Measurements from ENCODE around the gene CDKL1.

CDKL1 gene

DNA sequence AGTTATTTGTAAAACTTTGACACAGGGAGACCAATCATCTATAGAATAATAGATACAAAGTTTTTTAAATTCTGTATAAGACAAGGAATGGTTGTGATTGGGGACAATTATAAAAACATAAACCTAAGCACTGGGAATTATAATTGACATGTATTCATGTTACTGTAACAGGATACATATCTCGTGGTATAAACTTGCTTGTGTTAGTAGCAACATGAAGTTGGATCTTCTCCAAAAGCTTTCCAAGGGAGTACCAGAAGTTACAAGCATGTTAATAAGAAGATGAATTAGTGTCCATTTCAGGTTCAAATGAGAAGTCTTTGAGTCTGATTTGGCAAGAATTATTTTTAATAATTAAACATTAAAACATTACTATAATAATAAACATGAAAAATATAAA is 42.2 kb downstream of the CDKL1 start:
- no peak for DNase-seq

DNA sequence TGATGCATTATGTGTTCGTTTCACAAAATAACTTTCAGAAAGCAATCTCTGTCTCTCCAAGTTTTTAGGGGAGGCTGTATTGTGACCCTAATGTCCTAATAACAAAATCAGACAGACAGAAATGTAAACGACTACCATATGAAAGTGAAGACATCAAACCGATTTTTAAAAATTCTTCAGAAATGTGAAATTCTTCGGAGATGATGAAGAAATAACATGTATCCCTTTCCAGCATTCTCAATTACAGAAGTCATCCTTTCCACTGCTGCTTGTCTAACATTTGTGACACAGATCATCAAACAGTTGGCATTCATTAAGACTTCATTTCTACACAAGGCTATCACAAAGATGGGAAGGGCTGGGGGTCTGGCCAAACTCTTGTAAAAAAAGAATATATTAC is 43.6 kb downstream of the CDKL1 start:
- DNase-seq: no peak

DNA sequence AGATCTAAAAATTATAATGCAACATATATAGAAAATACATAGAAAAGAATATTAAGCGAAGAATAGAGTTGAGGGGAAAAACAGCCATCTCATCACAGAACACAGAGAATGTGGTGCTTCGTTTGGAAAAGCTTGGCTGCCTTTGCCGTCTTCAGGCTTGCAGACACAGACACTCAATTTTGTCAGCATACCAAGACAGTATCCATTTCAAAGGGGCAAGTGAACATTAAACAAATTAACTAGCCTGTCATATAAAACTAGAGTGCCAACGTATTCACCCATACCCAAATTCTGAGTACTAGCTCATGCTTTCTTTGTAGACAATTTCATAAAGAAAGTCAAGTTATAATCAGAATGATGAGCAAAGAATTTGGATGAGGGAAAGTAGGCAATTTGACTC is 44.1 kb downstream of the CDKL1 start:
- no peak for DNase-seq

DNA sequence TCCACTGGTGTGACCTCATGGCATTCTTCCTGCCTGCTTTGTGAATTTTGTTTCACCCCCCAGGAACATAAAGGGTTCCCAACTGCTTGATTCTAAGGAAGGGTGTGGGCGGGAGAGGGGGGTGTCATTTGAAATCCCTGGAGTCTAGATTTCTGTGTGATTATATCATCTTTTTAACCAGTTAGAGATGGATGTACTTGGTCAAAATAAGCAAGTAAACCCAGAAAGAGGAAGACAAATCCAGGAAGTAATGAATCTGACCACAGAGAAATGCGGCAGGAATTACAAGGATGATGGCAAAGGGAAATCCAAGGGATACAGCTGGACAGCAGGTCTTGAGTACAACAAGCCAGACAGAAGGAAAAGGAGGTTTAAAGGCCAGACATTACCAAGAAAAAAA is 45.7 kb downstream of the CDKL1 start:
- DNase-seq: no peak

DNA sequence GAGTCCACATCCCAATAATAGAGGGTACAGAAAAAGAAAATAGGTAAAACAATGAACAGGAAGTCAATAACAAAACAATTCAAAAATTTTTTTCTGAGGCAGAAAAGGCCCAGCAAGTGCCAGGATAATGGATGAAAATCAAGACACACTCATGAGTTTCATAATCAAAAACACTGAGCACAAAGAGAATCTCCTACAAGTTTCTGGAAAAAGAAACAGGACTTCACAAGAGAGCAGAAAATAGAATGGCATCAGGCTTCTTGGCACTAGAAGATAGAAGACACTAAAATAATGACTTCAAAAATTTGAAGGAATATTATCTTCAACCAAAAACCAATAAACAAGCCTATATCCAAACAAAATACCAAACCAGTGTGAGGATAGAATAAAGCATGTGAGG is 47.7 kb downstream of the CDKL1 start:
- DNase-seq: no peak

DNA sequence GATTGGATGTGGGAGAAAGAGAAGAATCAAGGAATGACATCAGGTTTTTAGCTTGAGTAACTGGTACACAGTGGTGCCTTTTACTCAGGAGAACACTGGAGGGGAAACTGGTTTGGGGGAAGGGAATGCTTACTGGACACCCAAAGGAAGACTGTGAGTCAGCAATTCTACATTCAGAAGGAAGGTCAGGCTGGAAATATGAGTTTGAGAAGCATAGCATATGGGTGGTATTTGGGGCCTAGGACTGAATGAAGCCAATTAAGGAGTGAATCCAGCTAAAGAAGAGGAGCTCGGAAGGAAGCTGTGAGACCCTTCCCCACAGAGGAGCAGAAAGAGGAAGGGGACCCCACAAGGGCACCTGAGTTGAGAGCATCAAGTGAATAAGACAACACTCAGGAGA is 49.2 kb downstream of the CDKL1 start:
- no peak for DNase-seq

DNA sequence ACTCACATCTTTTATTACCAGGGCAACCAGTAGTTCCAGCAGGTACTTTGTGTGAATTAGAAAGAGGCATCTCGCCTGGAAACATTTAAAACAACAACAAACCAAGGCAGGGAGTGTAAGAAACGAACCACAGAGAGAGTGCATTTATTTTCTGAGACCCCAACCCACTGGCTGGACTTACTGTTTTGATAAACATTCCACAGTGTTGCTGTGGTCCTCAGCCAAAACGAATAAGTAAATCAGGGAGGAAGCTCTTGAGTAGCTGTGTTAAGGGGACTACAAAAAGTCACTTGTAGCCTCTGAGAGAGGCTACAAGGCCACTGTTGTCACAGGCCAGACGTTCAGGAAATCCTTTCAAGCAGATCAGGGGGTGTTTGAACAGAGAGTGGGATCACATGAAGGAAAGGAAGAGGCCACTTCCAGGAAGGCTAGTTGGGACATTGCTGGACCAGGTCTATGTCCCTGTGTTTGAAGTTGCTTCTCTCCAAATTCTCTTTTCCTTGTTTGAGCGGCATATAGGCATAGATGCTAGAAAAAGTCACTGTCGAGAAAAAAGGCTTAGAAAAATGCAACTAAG is 50.7 kb downstream of the CDKL1 start:
- no peak for DNase-seq

DNA sequence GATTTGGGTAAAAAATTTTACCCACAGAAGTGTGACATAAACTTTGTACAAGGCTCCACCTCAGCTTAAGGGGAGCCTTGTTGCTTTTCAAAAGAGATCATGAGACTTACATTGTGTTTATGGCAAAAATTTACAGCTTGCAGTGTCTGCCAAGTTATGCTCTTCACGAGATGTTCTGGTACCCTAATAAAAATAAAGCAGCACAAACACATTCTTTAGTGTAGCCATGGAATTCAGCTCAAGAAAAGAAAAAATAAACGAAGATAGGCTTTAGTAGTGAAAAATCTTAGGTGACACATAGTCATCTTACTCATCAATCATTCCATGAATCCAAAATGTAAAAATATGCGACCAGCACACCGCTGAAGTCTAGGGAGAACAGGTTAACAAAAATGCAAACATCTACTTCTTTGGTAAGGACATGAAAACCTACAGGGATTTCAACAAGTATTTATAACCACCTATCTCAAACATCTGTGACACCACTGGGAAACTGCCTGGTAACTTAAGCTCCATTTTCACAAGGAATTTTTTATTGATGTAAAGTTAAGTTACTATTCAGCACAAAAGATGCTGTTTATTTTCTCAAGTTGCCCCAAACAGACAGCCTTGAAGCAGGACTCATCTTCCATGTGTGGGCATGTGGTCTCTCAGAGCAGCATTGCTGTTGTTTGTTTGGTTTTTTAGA is 51.7 kb downstream of the CDKL1 start:
- no peak for DNase-seq

DNA sequence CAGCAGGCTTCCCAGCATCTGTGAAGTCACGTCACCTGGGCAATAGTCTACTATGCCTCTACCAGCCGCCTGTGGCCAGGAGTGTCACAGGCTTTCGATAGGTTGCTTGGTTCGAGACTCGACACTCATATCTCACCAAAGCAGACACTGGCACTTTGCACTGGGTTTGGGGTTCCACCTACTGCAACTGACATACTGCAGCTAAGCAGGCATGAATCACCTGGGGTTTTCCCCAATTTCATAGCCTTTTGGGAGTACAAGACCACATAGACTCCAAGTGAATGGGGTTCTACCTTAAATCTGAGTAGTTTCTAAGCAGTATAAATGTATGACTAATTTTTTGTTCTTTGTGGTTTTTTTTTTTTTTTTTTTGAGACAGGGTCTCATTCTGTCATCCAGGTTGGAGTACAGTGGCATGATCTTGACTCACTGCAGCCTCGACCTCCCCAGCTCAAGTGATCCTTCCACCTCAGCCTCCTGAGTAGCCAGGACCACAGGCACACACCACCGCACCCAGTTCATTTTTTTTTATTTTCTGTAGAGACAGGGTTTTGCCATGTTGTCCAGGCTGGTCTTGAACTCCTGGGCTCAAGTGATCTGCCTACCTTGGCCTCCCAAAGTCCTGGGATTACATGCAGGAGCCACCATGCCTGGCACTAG is 52.4 kb downstream of the CDKL1 start:
- DNase-seq: no peak

DNA sequence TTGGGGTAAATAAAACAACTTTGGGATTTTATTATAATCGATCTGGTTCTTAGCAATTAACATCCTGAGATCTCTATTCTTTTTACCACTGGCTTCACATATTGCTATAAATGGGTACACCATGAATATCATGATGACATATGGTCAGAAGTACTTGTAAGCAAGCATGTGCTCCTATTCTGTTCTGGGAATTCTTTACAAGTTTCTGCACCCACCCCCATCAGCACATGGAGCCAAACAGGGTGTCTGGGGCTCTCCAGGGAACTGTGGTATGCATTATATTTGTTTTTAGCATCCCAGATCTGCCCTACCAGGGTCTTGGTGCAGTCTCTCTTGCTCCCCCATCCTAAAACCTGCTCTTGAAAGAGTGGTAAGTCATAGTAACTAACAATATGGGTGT is 53.2 kb downstream of the CDKL1 start:
- DNase-seq: no peak

DNA sequence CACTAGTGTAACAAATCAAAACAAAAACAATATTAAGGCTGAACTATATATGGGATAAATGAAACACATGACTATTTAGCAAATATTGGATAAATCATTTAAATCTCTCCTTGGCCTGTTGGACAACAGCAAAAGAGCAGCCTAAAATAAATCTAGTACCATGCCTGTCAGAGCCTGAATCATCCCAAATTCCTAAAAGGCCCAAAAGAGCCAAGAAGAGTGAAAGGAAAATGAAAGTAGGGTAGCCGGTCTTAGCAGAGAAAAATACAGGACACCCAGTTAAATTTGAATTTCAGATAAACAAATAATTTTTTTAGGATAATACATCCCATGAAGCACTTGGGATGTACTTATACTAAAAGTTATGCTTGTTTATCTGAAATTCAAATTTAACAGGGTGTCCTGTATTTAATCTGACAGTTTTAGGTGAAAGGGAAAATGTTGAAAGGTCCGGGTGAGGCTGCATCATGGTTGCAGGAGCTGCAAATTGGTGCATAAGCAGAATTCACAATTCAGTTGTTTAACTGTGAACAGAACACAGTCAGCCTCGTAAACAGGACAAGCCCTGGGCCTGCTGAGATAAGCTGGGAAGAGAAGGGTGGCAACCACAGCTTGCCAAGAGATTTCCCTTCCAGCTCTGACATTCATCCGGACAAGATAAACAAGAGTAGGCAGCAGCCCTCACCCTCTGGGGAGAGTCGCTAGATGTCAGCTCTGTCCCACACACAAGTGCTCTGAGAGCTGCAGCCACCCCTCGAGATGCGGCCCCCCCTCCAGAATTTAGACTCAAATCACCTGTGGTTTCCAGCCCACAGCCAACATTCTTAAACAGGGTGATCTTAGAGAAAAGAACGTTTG is 54.2 kb downstream of the CDKL1 start:
- peak; percentile 70 for DNase-seq

DNA sequence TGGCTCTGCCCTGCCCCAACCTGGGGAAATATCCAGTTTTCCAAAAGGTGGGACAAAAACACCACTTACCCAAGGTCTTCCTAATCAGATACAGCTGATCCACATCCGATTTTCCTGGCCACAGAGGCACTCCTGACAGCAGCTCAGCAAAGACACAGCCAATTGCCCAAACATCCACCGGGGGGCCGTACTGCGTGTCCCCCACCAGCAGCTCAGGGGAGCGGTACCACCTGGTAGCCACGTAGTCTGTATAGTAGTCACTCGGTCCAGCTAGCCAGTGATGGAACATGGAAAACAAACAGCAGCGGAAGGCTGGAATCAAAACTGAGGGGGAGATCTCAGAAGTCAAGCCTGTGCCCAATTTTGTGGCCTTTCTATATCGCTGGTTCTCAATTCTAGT is 55.7 kb downstream of the CDKL1 start:
- DNase-seq: no peak

DNA sequence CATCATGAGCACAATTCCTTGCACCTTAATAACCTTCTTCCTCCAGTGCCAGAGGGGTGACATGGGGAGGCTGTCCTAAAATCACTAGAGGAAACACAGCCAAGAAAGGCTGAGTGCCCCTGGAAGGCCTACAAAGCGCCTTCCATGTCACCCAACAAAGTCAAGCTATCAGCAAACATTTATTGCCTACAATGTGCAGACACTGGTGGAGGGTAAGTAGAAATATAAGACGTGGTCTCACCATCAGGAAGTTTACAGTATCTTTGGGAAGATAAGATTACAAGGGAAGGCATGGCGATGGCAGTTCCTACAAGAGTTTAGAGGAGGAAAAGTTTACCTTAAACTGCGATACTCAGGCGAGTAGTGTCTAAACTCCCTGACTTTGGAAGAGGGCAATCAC is 56.6 kb downstream of the CDKL1 start:
- DNase-seq: no peak

DNA sequence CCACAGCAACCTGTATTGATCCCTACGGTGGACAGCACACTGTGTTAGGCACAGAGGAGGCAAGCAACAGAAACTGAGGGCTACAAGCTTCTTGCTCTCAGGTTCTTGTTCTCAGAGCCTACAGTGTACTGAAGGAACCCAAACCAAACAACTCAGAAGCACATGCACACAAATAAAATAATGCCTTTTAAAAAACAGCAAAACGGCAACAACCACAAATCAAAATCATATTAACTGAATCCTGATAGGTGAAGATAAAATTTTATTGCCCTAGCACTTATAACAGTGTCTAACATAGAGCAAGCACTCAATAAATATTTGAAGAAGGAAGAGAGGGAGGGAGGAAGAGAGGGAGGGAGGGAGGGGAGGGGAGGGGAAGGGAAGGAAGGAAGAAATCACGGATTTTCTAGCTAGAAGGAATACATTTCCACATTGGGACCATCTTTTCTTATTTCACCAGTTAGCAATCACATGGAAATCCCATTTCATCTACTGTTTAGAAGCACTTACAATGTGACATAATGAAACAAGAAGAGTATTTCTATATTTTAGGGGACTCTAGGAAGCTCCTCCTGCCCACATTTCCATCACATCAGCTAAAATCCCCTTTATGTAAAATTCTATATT is 57.4 kb downstream of the CDKL1 start:
- DNase-seq: no peak

DNA sequence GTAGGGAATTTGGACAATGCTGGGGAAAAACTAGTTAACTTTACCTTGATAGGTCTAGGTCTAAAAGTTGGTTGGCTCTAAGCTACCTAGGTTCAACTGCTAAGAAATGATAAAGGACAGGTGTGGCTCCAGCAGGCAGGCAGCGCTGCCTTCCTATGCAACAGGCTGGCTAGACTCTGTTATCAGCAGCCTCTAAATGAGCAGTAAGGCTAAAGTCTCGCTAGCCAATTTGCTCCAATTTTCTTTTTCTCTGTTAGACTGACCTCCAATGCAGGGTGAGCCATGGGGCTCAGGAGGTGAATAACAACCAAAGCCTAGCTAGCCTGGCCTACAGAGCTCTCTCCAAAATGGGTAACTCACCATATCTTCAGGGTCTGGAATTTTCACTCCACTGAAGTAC is 58.1 kb downstream of the CDKL1 start:
- no peak for DNase-seq

DNA sequence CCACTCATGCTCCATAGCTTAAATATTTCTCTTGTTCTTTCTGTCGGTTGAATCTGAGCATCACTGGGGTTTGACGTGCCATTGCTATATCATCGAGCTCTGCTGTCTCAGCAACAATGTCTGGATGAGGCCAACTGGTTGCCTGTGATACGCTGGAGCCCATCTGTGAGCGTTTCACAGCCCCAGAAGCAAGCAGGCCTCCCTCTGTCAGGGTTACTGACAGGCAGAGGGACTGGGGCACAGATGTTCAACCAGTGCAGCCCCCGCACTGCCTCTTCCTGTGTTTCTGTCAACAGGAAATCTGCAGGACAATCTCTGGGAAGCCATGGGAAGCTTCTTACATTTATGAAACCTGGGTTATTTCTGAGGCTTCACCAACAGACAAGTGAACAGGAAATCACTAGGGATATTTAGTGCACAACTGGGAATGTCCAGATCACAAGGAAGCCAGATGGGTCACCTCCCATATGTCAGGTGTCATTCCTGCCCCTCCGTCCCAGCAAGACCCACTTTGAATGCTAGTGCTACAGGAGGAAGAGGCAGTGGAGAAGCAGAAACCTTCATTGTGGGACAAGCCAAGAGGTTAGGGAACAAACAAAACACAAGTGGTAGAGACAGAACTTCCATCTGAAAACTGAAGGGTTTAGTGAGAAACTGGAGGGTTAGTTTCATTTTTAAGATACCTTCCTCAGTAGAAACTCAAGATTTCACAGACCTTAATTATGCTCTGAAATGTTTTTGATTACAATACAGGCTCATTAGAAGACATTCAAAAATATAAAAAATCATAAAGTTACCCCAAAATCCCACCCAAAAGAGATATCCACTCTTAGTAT is 60.5 kb downstream of the CDKL1 start:
- peak; percentile 71 for DNase-seq

DNA sequence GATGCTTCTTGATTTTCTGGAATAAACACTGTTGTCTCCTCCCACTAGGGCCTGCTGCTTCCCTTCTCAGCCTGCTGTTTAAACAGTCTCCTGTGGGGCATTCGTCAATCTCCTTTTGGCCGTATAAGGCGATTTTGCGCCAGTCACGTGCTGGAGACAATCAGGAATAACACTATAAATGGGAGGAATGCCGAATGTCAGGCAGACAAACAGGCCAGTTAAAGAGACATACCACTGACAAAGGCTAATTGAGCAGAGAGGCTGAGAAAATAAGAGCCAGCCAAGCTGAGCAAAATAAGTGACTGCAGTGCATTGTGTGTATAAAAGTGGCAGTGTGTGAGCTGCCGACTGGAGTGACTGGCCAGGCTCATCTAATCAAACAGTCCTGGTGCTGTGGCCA is 61.3 kb downstream of the CDKL1 start:
- DNase-seq: peak; percentile 82

DNA sequence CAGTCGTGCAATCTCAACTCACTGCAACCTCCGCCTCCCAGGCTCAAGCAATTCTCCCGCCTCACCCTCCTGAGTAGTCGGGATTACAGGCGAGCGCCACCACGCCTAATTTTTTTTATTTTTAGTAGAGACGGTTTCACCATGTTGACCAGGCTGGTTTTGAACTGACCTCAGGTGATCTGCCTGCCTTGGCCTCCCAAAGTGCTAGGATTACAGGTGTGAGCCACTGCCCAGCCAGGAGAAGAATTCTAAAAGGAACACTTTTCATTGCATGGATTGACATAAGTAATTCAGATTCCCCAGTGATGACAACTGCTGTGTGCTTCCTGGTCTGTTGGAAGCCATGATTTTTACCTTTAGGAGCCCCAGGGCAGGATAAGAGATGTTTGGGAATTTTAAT is 62.5 kb downstream of the CDKL1 start:
- DNase-seq: no peak

DNA sequence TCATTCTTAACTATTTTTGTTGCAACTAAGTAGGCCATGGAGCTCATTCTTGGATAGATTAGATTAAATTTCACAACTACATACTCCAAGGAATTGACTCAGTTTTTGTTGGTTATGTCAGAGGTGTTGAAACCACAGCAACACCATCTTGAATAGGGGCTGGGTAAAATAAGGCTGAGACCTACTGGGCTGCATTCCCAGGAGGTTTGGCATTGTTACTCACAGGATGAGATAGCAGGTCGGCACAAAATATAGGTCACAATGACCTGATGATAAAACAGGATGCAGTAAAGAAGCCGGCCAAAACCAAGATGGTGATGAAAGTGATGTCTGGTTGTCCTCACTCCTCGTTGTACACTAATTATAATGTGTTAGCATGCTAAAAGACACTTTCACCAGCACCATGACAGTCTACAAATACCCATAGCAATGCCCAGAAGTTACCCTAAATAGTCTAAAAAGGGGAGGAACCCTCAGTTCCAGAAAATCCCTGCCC is 63.6 kb downstream of the CDKL1 start:
- DNase-seq: no peak

DNA sequence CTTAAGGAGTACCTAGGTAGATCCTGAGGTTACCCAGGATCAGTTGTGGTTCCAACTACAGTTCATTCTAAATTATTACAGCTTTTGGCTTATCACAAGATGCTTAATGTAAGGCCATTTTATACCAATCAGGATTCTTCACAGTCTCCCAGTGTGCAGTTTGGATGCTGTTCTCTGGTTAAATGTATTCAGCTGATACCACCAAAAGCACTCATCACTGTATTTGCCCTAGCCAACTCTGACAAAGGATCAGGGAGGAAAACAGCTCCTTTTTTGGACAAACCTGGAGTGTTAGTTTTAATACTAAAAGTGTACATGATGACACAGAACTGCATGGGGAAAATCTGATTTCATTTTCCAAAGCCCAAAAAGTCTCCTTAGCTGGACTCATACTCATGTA is 65.1 kb downstream of the CDKL1 start:
- no peak for DNase-seq

DNA sequence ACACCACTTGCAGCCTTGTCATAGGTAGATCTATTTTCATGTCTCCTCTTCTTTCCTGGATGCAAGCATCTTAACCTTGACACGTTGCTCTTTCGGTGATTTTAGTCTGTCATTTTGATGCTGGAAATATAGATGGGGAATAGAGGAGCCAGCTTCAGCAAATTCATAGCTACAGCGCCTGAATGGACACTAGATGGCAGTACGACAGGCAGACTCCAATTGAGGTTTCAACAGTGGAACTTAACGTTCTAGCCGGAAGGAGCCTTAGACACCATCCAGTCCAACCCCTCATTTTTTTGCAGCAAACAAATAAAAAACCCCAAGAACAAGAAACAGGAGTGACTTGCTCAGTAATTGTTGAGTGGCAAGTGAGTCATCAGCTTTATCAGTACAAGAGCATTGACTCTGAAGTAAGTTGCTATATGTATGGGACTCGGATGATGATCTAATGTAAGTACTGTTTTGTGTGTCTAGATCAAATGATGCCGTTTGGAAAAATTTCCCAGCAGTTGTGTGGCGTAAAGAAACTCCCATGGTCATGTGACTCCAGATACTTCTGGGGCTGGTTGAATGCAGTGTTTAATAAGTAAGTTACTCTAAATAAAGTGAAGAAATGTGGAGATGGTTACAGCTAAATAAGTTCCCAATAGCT is 75.5 kb downstream of the CDKL1 start:
- DNase-seq: peak; percentile 82

DNA sequence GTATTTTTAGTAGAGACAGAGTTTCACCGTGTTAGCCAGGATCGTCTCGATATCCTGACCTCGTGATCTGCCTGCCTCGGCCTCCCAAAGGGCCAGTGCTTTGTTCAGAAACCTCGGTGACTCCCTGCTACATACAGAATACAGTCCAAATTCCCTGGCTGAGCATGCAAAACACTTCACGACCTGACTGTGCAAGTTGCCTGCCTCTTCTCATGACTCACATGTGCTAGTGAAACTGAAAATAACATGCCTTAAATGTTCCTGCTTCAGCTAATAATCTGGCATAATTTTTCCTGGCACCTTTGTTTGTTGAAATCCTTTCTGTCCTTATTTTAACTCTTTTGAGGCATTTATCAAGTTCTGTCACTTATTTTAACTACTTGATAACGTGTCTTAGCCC is 76.4 kb downstream of the CDKL1 start:
- no peak for DNase-seq
